OCI-LY1 (cell line): Measurements from ENCODE around the gene SMYD1.

ENCODE experiments used
- EZH2 ChIP-seq: fragments of 200-600 bp; sonication (generic), shearing (Covaris generic); IDR thresholded peaks from 2 replicates; pipeline ENCODE4 v1.8.0; 2017; ENCODE audit warnings: borderline replicate concordance, mixed run types, mild to moderate bottlenecking, antibody characterized with exemption, low read length, moderate library complexity, mixed read lengths
- TF ChIP-seq, protein P1 (sequence below): fragments of 200-600 bp; sonication (generic), shearing (Covaris generic); IDR thresholded peaks from 2 replicates; pipeline ENCODE4 v1.5.1; 2017; ENCODE audit warnings: mild to moderate bottlenecking, antibody characterized with exemption, low read length, moderate library complexity, mixed read lengths

DNA sequence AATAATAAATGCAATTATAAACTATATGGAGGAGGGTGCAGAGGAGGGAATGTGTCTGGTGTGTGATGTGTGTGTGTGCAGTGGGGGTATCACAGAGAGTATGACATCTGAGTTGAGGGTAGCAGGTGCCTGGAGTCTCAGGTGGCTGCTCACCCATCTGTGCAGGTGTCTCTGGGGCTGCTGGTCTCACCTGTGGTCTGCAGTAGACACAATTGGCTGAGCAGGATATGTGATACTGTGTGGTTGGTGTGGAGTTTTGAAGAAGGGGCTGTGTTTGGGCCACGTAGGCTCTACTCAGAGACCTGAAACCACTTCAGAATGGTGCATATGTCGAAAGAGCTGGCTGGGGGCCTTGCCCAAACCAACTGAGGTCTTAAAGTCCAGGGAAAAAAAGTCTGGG, 43.2 kb downstream of the SMYD1 start:
- TF ChIP-seq, protein P1, sequence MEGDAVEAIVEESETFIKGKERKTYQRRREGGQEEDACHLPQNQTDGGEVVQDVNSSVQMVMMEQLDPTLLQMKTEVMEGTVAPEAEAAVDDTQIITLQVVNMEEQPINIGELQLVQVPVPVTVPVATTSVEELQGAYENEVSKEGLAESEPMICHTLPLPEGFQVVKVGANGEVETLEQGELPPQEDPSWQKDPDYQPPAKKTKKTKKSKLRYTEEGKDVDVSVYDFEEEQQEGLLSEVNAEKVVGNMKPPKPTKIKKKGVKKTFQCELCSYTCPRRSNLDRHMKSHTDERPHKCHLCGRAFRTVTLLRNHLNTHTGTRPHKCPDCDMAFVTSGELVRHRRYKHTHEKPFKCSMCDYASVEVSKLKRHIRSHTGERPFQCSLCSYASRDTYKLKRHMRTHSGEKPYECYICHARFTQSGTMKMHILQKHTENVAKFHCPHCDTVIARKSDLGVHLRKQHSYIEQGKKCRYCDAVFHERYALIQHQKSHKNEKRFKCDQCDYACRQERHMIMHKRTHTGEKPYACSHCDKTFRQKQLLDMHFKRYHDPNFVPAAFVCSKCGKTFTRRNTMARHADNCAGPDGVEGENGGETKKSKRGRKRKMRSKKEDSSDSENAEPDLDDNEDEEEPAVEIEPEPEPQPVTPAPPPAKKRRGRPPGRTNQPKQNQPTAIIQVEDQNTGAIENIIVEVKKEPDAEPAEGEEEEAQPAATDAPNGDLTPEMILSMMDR = no peak
- no peak for TF ChIP-seq EZH2
